ENCODE results near the gene CDH15. TPM values are rescaled to one million over a fixed set of nuclear protein-coding genes. Genes with fewer than 3 reads are reported as not detected.

Gene CDH15
- total and polyA plus RNA-seq, 11 donors, result 0.16 to 0.32 (median 0.18) TPM; not detected in 8

DNA sequence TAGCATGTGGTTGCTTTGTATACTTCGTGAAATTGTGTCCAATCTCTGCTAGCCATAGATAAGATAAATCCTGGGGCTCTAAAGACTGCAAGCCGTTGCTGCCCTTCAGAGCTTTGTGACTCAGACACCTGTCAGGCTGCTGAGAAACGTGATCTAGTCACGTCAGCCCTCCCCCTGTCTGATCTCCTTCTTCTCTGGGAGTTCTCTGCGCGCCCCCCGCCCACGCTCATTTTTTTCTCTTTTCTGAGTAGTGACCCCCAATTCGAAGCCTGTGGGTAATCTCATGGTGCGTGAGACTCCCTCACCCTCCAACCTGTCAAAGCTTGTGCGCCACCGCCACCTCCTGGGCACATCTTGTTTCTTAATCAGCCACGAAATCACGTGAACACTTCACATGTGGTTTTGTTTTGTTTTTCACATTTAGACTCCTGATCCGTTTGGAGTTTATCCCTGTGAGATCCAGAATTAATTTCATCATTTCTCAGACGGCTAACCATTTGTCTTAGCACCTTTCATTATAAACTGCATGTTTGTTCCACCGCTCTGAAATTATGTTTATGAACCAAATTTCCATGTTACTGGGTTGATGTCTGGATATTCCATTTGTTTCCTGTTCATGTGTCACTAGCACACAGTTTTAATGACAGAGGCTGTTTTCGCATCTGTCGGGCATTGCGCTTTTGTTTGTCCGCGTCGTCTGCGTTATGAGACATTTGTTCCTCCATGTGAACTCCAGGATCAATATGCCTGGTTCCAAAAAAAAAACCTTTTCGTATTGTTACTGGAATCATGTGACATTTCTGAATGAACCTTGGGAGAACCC lies 45.0 kb downstream of the CDH15 start:
- DNase-seq (peak; percentile 73 to 84 (median 81)), ATAC-seq (peak; percentile 70 to 87 (median 76))
- Histone ChIP-seq H3K36me3 (peaks cover 0 to 16% (median 10%) of the 10 kb centered on the region in 9 donors), H3K27me3 (no peaks in the 10 kb centered on the region), H3K4me3 (peak overlapping the region; percentile 62 to 100 (median 92)), H3K27ac (peak overlapping the region; percentile 89 to 99 (median 95)), H3K4me1 (peaks cover 0 to 31% (median 20%) of the 10 kb centered on the region in 12 donors), H3K9me3 (no peaks in the 10 kb centered on the region)
- TF ChIP-seq, protein P1, sequence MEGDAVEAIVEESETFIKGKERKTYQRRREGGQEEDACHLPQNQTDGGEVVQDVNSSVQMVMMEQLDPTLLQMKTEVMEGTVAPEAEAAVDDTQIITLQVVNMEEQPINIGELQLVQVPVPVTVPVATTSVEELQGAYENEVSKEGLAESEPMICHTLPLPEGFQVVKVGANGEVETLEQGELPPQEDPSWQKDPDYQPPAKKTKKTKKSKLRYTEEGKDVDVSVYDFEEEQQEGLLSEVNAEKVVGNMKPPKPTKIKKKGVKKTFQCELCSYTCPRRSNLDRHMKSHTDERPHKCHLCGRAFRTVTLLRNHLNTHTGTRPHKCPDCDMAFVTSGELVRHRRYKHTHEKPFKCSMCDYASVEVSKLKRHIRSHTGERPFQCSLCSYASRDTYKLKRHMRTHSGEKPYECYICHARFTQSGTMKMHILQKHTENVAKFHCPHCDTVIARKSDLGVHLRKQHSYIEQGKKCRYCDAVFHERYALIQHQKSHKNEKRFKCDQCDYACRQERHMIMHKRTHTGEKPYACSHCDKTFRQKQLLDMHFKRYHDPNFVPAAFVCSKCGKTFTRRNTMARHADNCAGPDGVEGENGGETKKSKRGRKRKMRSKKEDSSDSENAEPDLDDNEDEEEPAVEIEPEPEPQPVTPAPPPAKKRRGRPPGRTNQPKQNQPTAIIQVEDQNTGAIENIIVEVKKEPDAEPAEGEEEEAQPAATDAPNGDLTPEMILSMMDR (IDR thresholded peaks at IDR 0.05), result peak; percentile 31 to 80 (median 62)
- TF ChIP-seq POLR2A (IDR thresholded peaks at IDR 0.05), result no peak
- WGBS, 4 donors, result 2 to 3% (median 3%) methylated on average over 25 of the region's 25 CpGs
- intact Hi-C loops (cut with DNase I), result loop anchor here (1.0 to 10.0 kb wide), 16 partner anchors 112 to 764 kb away; partner anchors contain the start of genes GALNS (in 2 of the 10), TRAPPC2L (in 2 of the 10), APRT (in 1 of the 10) and ZFPM1 (in 1 of the 10)

DNA sequence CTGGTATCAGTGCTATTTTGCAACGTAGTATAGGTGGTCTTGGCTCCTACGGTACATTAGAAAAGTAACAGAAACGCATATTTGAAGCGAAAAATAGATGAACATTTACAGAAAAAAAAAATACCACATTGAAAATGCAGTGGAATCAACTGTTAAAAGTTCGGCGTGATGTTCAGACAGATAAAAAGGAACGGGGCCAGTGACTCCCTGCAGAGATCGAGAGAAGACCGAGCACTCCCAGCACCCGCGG lies 45.5 kb downstream of the CDH15 start:
- peaks cover 0 to 31% (median 20%) of the 10 kb centered on the region in 12 donors for H3K4me1 ChIP-seq
- H3K27me3 ChIP-seq, result no peaks in the 10 kb centered on the region
- peak overlapping the region; percentile 62 to 100 (median 92) for H3K4me3 ChIP-seq
- no peak for ATAC-seq
- DNase-seq, result no peak
- TF ChIP-seq, protein P1 (IDR thresholded peaks at IDR 0.05), result no peak
- TF ChIP-seq POLR2A (IDR thresholded peaks at IDR 0.05), result no peak
- peak overlapping the region; percentile 89 to 99 (median 95) for H3K27ac ChIP-seq
- H3K36me3 ChIP-seq, result peaks cover 0 to 20% (median 14%) of the 10 kb centered on the region in 9 donors
- intact Hi-C loops (cut with DNase I), result loop anchor here (1.0 to 10.0 kb wide), 15 partner anchors 112 to 765 kb away; partner anchors contain the start of genes GALNS (in 2 of the 10), TRAPPC2L (in 2 of the 10), APRT (in 1 of the 10) and ZFPM1 (in 1 of the 10)
- 0 to 1% (median 0%) methylated on average over 11 of the region's 11 CpGs for WGBS, 4 donors
- no peaks in the 10 kb centered on the region for H3K9me3 ChIP-seq

DNA sequence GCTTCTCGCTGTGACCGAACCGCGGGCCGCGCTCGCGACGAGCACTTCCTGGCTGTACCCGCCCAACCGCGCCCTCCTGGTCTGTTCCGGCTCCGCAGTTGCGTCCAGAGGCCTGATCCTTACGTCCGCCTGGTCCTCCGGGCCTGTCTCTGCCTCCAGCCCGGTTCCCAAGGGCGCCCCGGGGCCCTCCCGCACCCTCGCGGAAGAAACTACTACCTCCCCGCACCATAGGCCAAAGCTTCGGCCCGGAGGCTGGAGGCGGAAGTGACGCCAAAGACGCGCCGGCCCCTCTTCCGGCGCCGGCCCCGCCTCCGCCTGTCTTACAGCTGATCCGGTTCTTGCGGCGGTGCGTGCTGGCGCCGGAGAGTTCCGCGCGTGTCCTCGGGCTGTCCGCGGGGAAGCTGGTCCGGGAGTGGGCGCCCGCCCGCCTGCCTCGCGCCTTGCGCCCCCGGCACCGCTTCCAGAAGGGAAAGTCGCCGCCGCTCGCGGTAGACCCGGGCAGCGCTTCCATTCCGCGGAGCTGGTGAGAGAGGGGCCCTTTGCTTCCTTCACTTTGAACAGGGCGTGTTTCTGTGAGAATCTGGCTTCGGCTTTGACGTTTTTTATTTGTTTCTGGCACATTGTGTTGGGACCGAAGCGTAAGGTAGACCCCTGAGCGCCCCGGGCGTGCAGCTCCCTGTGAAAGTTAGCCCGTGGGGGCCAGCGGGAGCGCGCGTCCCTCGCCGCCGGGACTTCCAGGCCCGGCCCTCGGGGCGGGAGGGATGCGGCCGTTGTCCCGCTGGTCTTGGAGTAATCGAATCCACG lies 46.0 kb downstream of the CDH15 start, which contains the start of gene ZNF778:
ZNF778 (plus strand) TSS at position 316 of the 804 bp plus-strand sequence. CDS start 3,425 bp downstream, outside the sequence.
- 0 to 1% (median 0%) methylated on average over 57 to 91 of the region's 91 CpGs for WGBS, 4 donors
- intact Hi-C loops (cut with DNase I), result loop anchor here (1.0 to 10.0 kb wide), 15 partner anchors 113 to 765 kb away; partner anchors contain the start of genes GALNS (in 2 of the 10), TRAPPC2L (in 2 of the 10), APRT (in 1 of the 10) and ZFPM1 (in 1 of the 10)

More for the DNA sequence above, 46.0 kb downstream of the CDH15 start, which contains the start of gene ZNF778:
- Histone ChIP-seq H3K4me3 (peak within 1 kb of the TSS; percentile 62 to 100 (median 92)), H3K4me1 (peaks cover 0 to 31% (median 20%) of the 10 kb centered on the region in 12 donors), H3K27ac (peak within 1 kb of the TSS; percentile 89 to 99 (median 95)), H3K36me3 (peaks cover 0 to 26% (median 19%) of the 10 kb centered on the region in 9 donors), H3K27me3 (no peaks in the 10 kb centered on the region), H3K9me3 (no peaks in the 10 kb centered on the region)
- DNase-seq (peak; percentile 84 to 91 (median 88)), ATAC-seq (peak; percentile 88 to 97 (median 96))
- peak; percentile 11 to 90 for TF ChIP-seq POLR2A (IDR thresholded peaks at IDR 0.05)
- TF ChIP-seq, protein P1 (IDR thresholded peaks at IDR 0.05), result no peak

All from heart left ventricle (tissue), 16 donors.